ENCODE measurements around the gene PIERCE2.
"Not testable (repeated sequence)": the region's sequence is repeated elsewhere in the genome, so short reads cannot be mapped to it uniquely, and the experiment has no call there.

Gene PIERCE2

DNA sequence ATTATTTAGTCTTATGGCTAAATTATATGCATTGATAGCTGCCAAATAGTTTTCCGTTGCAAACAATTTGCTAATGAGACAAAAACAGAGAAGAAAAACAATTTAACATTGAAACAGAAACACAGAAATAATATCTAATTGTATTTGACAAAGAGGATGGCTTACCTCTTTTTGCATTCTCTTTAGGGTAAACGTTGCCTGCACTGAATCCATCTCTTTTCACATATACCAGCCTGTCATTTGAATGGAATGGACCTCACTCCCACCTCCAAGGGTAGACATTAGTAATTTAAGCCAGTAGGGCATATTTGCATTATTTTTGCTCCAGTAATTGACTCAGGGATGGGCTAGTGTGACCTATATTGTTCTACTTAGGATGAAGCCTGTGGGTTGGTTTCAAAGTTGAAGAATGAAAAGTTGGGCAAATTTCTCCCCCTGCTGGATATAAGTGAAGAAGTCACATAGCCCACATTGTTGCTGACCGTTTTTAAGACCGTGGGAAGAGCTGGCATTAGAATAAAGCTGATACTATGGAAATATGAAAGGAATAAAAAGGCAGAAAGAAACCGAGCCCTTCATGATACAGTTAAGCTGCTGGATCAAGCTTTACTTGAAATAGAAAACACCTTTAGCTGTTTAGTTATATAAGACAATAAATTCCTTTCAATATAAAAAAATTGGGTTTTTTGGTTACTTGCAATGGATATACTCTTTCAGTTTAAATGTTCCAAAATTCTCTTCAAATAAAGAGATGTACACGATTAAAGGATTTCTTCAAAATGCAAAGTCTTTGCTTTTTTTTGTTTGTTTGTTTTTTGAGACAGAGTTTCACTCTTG is 26.9 kb downstream of the PIERCE2 start:
- DNase-seq = no peak

DNA sequence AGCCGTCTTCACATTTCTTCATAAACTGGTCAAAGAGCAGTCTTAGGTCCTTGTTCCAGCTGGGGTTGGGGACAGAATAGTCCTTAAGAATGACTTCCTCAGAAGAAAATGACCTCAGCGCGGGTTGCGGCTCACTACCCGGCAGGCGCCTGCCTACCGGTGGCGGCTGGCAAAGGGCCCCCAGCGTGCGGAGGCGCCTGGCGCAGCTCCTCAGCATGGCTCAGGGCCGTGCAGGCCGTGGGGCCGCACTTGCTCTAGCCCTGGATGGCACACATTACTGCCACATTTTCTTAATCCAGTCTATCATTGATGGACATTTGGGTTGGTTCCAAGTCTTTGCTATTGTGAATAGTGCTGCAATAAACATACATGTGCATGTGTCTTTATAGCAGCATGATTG is 34.8 kb downstream of the PIERCE2 start:
- DNase-seq = not testable (repeated sequence)

GRCh38 chr15:55445936-55446335 is 37.6 kb downstream of the PIERCE2 start:
- not testable (repeated sequence) for DNase-seq

DNA sequence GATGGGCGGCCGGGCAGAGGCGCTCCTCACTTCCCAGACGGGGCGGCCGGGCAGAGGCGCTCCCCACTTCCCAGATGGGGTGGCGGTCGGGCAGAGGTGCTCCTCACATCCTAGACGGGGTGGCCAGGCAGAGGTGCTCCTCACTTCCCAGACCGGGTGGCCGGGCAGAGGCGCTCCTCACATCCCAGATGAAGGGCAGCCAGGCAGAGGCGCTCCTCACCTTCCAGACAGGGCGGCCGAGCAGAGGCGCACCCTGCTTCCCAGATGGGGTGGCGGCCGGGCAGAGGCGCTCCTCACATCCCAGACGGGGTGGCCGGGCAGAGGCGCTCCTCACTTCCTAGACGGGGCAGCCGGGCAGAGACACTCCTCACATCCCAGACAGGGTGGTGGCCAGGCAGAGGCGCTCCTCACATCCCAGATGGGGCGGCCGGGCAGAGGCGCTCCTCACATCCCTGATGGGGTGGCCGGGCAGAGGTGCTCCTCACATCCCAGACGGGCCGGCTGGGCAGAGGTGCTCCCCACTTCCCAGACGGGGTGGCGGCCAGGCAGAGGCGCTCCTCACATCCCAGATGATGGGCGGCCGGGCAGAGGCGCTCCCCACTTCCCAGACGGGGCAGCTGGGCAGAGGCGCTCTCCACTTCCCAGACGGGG is 38.2 kb downstream of the PIERCE2 start:
- DNase-seq = not testable (repeated sequence)

- DNase-seq = not testable (repeated sequence)
Observed at GRCh38 chr15:55447030-55447394, 38.7 kb downstream of the PIERCE2 start.

DNA sequence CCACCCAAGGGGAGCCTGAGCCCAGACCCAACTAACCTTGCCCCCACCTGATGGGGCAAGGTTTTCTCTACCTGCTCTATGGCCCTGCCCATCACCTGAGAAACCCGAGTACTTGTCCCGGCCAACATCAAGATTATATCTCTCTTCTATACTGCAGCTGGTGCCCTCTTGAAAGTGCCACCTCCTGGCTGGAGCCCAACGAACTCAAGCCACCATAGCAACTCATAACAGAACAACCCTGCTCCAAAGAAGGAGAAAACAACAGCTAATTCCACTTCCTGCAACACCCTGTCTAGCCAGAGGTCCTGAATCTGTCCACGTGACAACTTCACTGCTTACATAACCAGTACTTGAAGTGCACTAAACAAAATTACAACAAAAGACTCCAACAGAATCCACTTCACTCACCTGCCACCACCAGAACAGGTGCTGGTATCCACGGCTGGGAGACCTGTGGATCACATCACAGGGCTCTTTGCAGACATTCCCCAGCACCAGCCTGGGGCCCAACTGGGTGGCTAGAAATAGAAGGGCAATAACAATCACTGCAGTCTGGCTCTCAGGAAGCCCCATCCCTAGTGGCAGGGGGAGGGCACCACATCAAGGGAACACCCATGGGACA is 49.2 kb downstream of the PIERCE2 start:
- DNase-seq = no peak

DNA sequence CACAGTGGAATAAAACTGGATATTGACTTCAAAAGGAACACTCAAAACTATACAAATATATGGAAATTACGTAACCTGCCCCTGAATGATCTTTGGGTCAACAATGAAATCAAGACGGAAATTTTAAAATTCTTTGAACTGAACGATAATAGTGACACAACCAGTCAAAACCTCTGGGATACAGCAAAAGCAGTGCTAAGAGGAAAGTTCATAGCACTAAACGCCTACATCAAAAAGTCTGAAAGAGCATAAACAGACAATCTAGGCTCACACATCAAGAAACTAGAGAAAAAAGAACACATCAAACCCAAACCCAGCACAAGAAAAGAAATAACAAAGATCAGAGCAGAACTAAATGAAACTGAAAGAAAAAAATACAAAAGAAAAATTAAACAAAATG is 53.2 kb downstream of the PIERCE2 start:
- DNase-seq = no peak

- DNase-seq = no peak
Observed at GRCh38 chr15:55468321-55468720, 60.0 kb downstream of the PIERCE2 start.

Measured in activated CD8-positive, alpha-beta memory T cell treated with anti-CD3 and anti-CD28 coated beads, Interleukin-2, amount 50 U/mL, for 4 hours (primary cell).